OCI-LY3 (cell line): ENCODE results near the gene PIK3CB.
"Not testable (repeated sequence)": the region's sequence is repeated elsewhere in the genome, so short reads cannot be mapped to it uniquely, and the experiment has no call there.

Experiments used
- H2AFZ ChIP-seq: fragments of 200-600, 300-600 bp; shearing (Covaris generic); 2 replicates; pipeline ENCODE4 v1.6.0; 2014; ENCODE audit warnings: antibody characterized with exemption, low read depth, low read length
- H3K27ac ChIP-seq: fragments of 200-600, 300-600 bp; sonication (generic); 2 replicates; pipeline ENCODE4 v1.5.1; 2014; ENCODE audit warnings: mild to moderate bottlenecking, low read length, moderate library complexity, mixed read lengths
- H3K27me3 ChIP-seq: fragments of 200-600, 300-600 bp; sonication (generic); 2 replicates; pipeline ENCODE4 v1.6.1; 2014; ENCODE audit warnings: low read depth, low read length, mixed read lengths
- H3K36me3 ChIP-seq: fragments of 200-600, 300-600 bp; sonication (generic); replicated peaks from 2 replicates; pipeline ENCODE3; 2014; ENCODE audit warnings: low read depth, low read length, mixed read lengths
- H3K4me1 ChIP-seq: fragments of 300-600, 200-600 bp; sonication (generic); 2 replicates; pipeline ENCODE4 v1.6.1; 2014; ENCODE audit warnings: low read length, mixed read lengths
- H3K4me2 ChIP-seq: fragments of 200-600, 300-600 bp; sonication (generic); 2 replicates; pipeline ENCODE4 v1.6.1; 2014; ENCODE audit warnings: low read length, mixed read lengths
- H3K4me3 ChIP-seq: fragments of 300-600, 200-600 bp; sonication (generic); 2 replicates; pipeline ENCODE4 v1.5.1; 2014; ENCODE audit warnings: antibody characterized with exemption, mild to moderate bottlenecking, low read length, moderate library complexity
- H3K79me2 ChIP-seq: fragments of 300-600, 200-600 bp; shearing (Covaris generic); 2 replicates; pipeline ENCODE4 v1.6.1; 2014; ENCODE audit warnings: mild to moderate bottlenecking, low read length, mixed read lengths
- H3K9ac ChIP-seq: fragments of 300-600, 200-600 bp; shearing (Covaris generic); 2 replicates; pipeline ENCODE4 v1.6.0; 2014; ENCODE audit warnings: mild to moderate bottlenecking, low read length, moderate library complexity
- H3K9me3 ChIP-seq: fragments of 200-600, 300-600 bp; shearing (Covaris generic); 2 replicates; pipeline ENCODE4 v1.6.1; 2014; ENCODE audit warnings: low read length, mixed read lengths; ENCODE audit not compliant: insufficient read depth
- H4K20me1 ChIP-seq: fragments of 200-600, 300-600 bp; sonication (generic); 2 replicates; pipeline ENCODE4 v1.6.1; 2016; ENCODE audit warnings: low read length, mixed read lengths; ENCODE audit not compliant: insufficient read depth
- CTCF ChIP-seq: fragments of 200-600, 300-600 bp; sonication (generic); IDR thresholded peaks from 2 replicates; pipeline ENCODE4 v1.5.1; 2014; ENCODE audit warnings: antibody characterized with exemption, low read length, low read depth
- EZH2phosphoT487 ChIP-seq: fragments of 200-600 bp; shearing (Covaris generic); IDR thresholded peaks from 2 replicates; pipeline ENCODE4 v1.6.1; 2018; ENCODE audit warnings: antibody characterized with exemption, mixed run types, low read depth

Gene PIK3CB

GRCh38 chr3:138747225-138747624, 87.5 kb downstream of the PIK3CB start:
- H3K9me3 ChIP-seq: no peaks in the 10 kb centered on the region
- no peaks in the 10 kb centered on the region for H3K4me1 ChIP-seq
- no peaks in the 10 kb centered on the region for H3K79me2 ChIP-seq
- no peak overlapping the region for H3K9ac ChIP-seq
- H2AFZ ChIP-seq: no peak overlapping the region
- H4K20me1 ChIP-seq: no peaks in the 10 kb centered on the region
- H3K36me3 ChIP-seq: peaks cover 7% of the 10 kb centered on the region
- H3K27ac ChIP-seq: no peak overlapping the region
- no peak for TF ChIP-seq CTCF
- no peak for TF ChIP-seq EZH2phosphoT487
- no peaks in the 10 kb centered on the region for H3K27me3 ChIP-seq
- no peak overlapping the region for H3K4me2 ChIP-seq
- no peak overlapping the region for H3K4me3 ChIP-seq

GRCh38 chr3:138740072-138740471, 94.7 kb downstream of the PIK3CB start:
- H3K79me2 ChIP-seq: no peaks in the 10 kb centered on the region
- H3K4me1 ChIP-seq: no peaks in the 10 kb centered on the region
- H2AFZ ChIP-seq: no peak overlapping the region
- no peak overlapping the region for H3K27ac ChIP-seq
- TF ChIP-seq EZH2phosphoT487: no peak
- no peaks in the 10 kb centered on the region for H3K36me3 ChIP-seq
- no peak overlapping the region for H3K4me2 ChIP-seq
- H3K4me3 ChIP-seq: no peak overlapping the region
- no peaks in the 10 kb centered on the region for H3K9me3 ChIP-seq
- no peaks in the 10 kb centered on the region for H4K20me1 ChIP-seq
- no peak overlapping the region for H3K9ac ChIP-seq
- no peaks in the 10 kb centered on the region for H3K27me3 ChIP-seq

GRCh38 chr3:138732456-138732855, 102.3 kb downstream of the PIK3CB start:
- Histone ChIP-seq H2AFZ (no peak overlapping the region), H3K4me2 (no peak overlapping the region), H4K20me1 (no peaks in the 10 kb centered on the region), H3K27ac (no peak overlapping the region), H3K9me3 (no peaks in the 10 kb centered on the region), H3K79me2 (no peaks in the 10 kb centered on the region), H3K4me3 (no peak overlapping the region), H3K36me3 (peaks cover 5% of the 10 kb centered on the region), H3K27me3 (no peaks in the 10 kb centered on the region), H3K9ac (no peak overlapping the region), H3K4me1 (no peaks in the 10 kb centered on the region)
- TF ChIP-seq CTCF (no peak), EZH2phosphoT487 (no peak)

GRCh38 chr3:138726946-138727730, 107.6 kb downstream of the PIK3CB start:
- Histone ChIP-seq H3K27ac (no peak overlapping the region), H3K9ac (no peak overlapping the region), H3K36me3 (no peaks in the 10 kb centered on the region), H3K4me1 (peaks cover 23% of the 10 kb centered on the region), H4K20me1 (no peaks in the 10 kb centered on the region), H3K79me2 (no peaks in the 10 kb centered on the region), H3K27me3 (no peaks in the 10 kb centered on the region), H3K4me3 (no peak overlapping the region), H3K9me3 (no peaks in the 10 kb centered on the region), H2AFZ (no peak overlapping the region), H3K4me2 (no peak overlapping the region)
- TF ChIP-seq CTCF (no peak), EZH2phosphoT487 (no peak)

- not testable (repeated sequence) for H3K9me3 ChIP-seq, H3K27ac ChIP-seq, H2AFZ ChIP-seq, H3K36me3 ChIP-seq, H3K27me3 ChIP-seq, H3K79me2 ChIP-seq, H3K9ac ChIP-seq, H4K20me1 ChIP-seq
- Histone ChIP-seq H3K4me3 (peak overlapping the region; percentile 4; the same call in 1 of the 2 replicates), H3K4me2 (peak overlapping the region; percentile 56), H3K4me1 (peaks cover 23% of the 10 kb centered on the region)
Observed at GRCh38 chr3:138726042-138726441, 108.7 kb downstream of the PIK3CB start.
